HepG2 (cell line): ENCODE data around the gene NDUFS2. TPM values are rescaled to one million over a fixed set of nuclear protein-coding genes. Genes with fewer than 3 reads are reported as not detected.
A peak's percentile ranks its signal among the peaks of the same experiment; 100 is the strongest.

Source experiments
- ASH2L ChIP-seq: fragments of 300-600, 200-600 bp; sonication (generic); IDR thresholded peaks from 2 replicates; pipeline ENCODE4 v1.7.0; 2017; ENCODE audit warnings: low read depth, mild to moderate bottlenecking, moderate library complexity, mixed read lengths, low read length; ENCODE audit not compliant: insufficient read length
- CERS6 ChIP-seq: sonication (generic); formaldehyde crosslinking; IDR thresholded peaks from 2 replicates; pipeline ENCODE4 v1.5.0; 2020; ENCODE audit warnings: missing genetic modification reagents
- CHD4 ChIP-seq: fragments of 200-600 bp; sonication (generic); IDR thresholded peaks from 2 replicates; pipeline ENCODE4 v1.7.0; 2017; ENCODE audit warnings: mild to moderate bottlenecking, low read length, borderline replicate concordance
- CTCF ChIP-seq: sonication (generic); formaldehyde crosslinking; IDR thresholded peaks from 2 replicates; pipeline ENCODE4 v1.5.0; 2020; ENCODE audit warnings: mild to moderate bottlenecking, missing genetic modification reagents, moderate library complexity
- ETV5 ChIP-seq: IDR thresholded peaks from 2 replicates; pipeline ENCODE4 v1.6.1; 2018; ENCODE audit warnings: missing biosample characterization, missing genetic modification reagents, inconsistent platforms, borderline replicate concordance
- GATA4 ChIP-seq: sonication (generic); IDR thresholded peaks from 2 replicates; pipeline ENCODE4 v1.6.1; 2016; ENCODE audit warnings: antibody characterized with exemption, low read depth, borderline replicate concordance
- KDM6A ChIP-seq: IDR thresholded peaks from 2 replicates; pipeline ENCODE4 v1.6.1; 2016; ENCODE audit warnings: low read depth
- PBX2 ChIP-seq: IDR thresholded peaks from 2 replicates; pipeline ENCODE4 v1.6.1; 2016; ENCODE audit warnings: control low read depth
- RFX5 ChIP-seq: IDR thresholded peaks from 2 replicates; pipeline ENCODE4 v1.6.1; 2011; ENCODE audit warnings: low read depth, low read length, improper control_type of control experiment
- SATB2 ChIP-seq: sonication (generic); formaldehyde crosslinking; IDR thresholded peaks from 2 replicates; pipeline ENCODE4 v1.5.0; 2020; ENCODE audit warnings: missing genetic modification reagents
- SIN3A ChIP-seq: IDR thresholded peaks from 2 replicates; pipeline ENCODE4 v1.6.1; 2011; ENCODE audit warnings: low read depth, mild to moderate bottlenecking, control low read depth, low read length, borderline replicate concordance
- SNRNP70 ChIP-seq: fragments of 200-400 bp; formaldehyde crosslinking; IDR thresholded peaks from 2 replicates; pipeline ENCODE4 v1.6.1; 2017; ENCODE audit warnings: mild to moderate bottlenecking, low read depth, low read length, moderate library complexity
- SSRP1 ChIP-seq: IDR thresholded peaks from 2 replicates; pipeline ENCODE4 v1.6.1; 2016; ENCODE audit warnings: control low read depth
- TCF7 ChIP-seq: sonication (generic); IDR thresholded peaks from 2 replicates; pipeline ENCODE4 v1.6.1; 2016; ENCODE audit warnings: antibody characterized with exemption, low read depth
- THAP8 ChIP-seq: sonication (generic); formaldehyde crosslinking; IDR thresholded peaks from 2 replicates; pipeline ENCODE4 v1.5.1; 2020; ENCODE audit warnings: missing genetic modification reagents, mild to moderate bottlenecking, borderline replicate concordance
- TOPORS ChIP-seq: sonication (generic); formaldehyde crosslinking; IDR thresholded peaks from 2 replicates; pipeline ENCODE4 v1.8.0; 2023; ENCODE audit warnings: mild to moderate bottlenecking, missing genetic modification reagents
- ZBTB20 ChIP-seq: sonication (generic); formaldehyde crosslinking; IDR thresholded peaks from 2 replicates; pipeline ENCODE4 v1.8.1; 2023; ENCODE audit warnings: missing genetic modification reagents, low read depth, mild to moderate bottlenecking, borderline replicate concordance
- ZC3H13 ChIP-seq: sonication (generic); formaldehyde crosslinking; IDR thresholded peaks from 2 replicates; pipeline ENCODE4 v1.8.1; 2023; ENCODE audit warnings: mild to moderate bottlenecking, missing genetic modification reagents, moderate library complexity
- ZMAT5 ChIP-seq: sonication (generic); formaldehyde crosslinking; IDR thresholded peaks from 2 replicates; pipeline ENCODE4 v1.5.0; 2020; ENCODE audit warnings: mild to moderate bottlenecking, low read depth, missing genetic modification reagents, borderline replicate concordance
- ZNF33A ChIP-seq: sonication (generic); formaldehyde crosslinking; IDR thresholded peaks from 2 replicates; pipeline ENCODE4 v1.5.1; 2020; ENCODE audit warnings: missing genetic modification reagents, mild to moderate bottlenecking, moderate library complexity, borderline replicate concordance
- ZNF362 ChIP-seq: sonication (generic); formaldehyde crosslinking; IDR thresholded peaks from 2 replicates; pipeline ENCODE4 v1.4.0; 2020; ENCODE audit warnings: missing genetic modification reagents, mild to moderate bottlenecking, borderline replicate concordance
- ZNF652 ChIP-seq: IDR thresholded peaks from 2 replicates; pipeline ENCODE4 v1.6.1; 2016; ENCODE audit warnings: low read depth, borderline replicate concordance
- ZNF691 ChIP-seq: sonication (generic); formaldehyde crosslinking; IDR thresholded peaks from 2 replicates; pipeline ENCODE4 v1.4.0; 2020; ENCODE audit warnings: missing genetic modification reagents, low read depth, mild to moderate bottlenecking, borderline replicate concordance
- ZSCAN30 ChIP-seq: sonication (generic); formaldehyde crosslinking; IDR thresholded peaks from 2 replicates; pipeline ENCODE4 v1.5.0; 2020; ENCODE audit warnings: mild to moderate bottlenecking, missing genetic modification reagents
- polyA plus RNA-seq, 8 experiments: library from polyadenylated mRNA; depleted of rRNA in 3 of 8; stranded (reverse) in 7 of 8; unstranded in 1 of 8; fragments of >200 nt; fragmentation: Illumina TruSeq in 4 of 8; extraction: Trizol in 4 of 8; gene quantifications; 2 replicates each; pipeline versions ENCODE4 v1.2.1 to v1.2.3, GENCODE V29; 2011 to 2016; ENCODE audit warnings: low read depth in 4 of 8, missing spikeins in 1 of 8, mixed read lengths in 1 of 8; ENCODE audit not compliant: insufficient read depth in 1 of 8
- total RNA-seq, 5 experiments: library from RNA; depleted of rRNA; stranded (reverse); fragments of >200 nt; fragmentation: Illumina TruSeq; extraction: Trizol; gene quantifications; 2 replicates each; pipeline ENCODE4 v1.2.3, GENCODE V29; 2016; ENCODE audit warnings: low read depth in 1 of 5

NDUFS2 gene
- total and polyA plus RNA-seq, 2 of the 13 experiments (the other 11 are each of a cell fraction or from before 2014, with no cell fraction given): 89.9 to 118 TPM

GRCh38 chr1:161220002-161220401, 17.8 kb downstream of the NDUFS2 start (continued):
- no peak for TF ChIP-seq SNRNP70
- TF ChIP-seq SATB2: no peak
- peak; percentile 17; the same call in 1 of the 2 replicates for TF ChIP-seq SSRP1 (CRISPR knock-in tag)
- no peak for TF ChIP-seq PBX2 (CRISPR knock-in tag)
- no peak for TF ChIP-seq ZNF33A
- TF ChIP-seq CHD4: no peak
- no peak for TF ChIP-seq ZMAT5 (CRISPR knock-in tag)
- peak; percentile 38 for TF ChIP-seq ZC3H13 (CRISPR knock-in tag)
- TF ChIP-seq ASH2L: no peak
- 0 out of 2 replicates have a peak, but pooled peaks have one; percentile 40 for TF ChIP-seq SIN3A
- TF ChIP-seq ZNF691 (CRISPR knock-in tag): no peak
- TF ChIP-seq THAP8: no peak
- no peak for TF ChIP-seq CTCF (CRISPR knock-in tag)
- no peak for TF ChIP-seq RFX5
- peak; percentile 12; the same call in 1 of the 2 replicates for TF ChIP-seq ETV5
- TF ChIP-seq ZBTB20 (CRISPR knock-in tag): 0 out of 2 replicates have a peak, but pooled peaks have one; percentile 25
- TF ChIP-seq ZNF652 (CRISPR knock-in tag): peak; percentile 69; the same call in 1 of the 2 replicates
- peak; percentile 42; the same call in 1 of the 2 replicates for TF ChIP-seq ZNF362 (CRISPR knock-in tag)
- TF ChIP-seq KDM6A (CRISPR knock-in tag): peak; percentile 21; the same call in 1 of the 2 replicates
- TF ChIP-seq TOPORS (CRISPR knock-in tag): no peak
- peak; percentile 56 for TF ChIP-seq TCF7
- peak; percentile 17; the same call in 1 of the 2 replicates for TF ChIP-seq GATA4
- no peak for TF ChIP-seq CERS6 (CRISPR knock-in tag)
- 0 out of 2 replicates have a peak, but pooled peaks have one; percentile 18 for TF ChIP-seq ZSCAN30 (CRISPR knock-in tag)
